ENCODE data around the gene SLC13A1.
"Not testable (repeated sequence)": the region's sequence is repeated elsewhere in the genome, so short reads cannot be mapped to it uniquely, and the experiment has no call there.

Gene SLC13A1

DNA sequence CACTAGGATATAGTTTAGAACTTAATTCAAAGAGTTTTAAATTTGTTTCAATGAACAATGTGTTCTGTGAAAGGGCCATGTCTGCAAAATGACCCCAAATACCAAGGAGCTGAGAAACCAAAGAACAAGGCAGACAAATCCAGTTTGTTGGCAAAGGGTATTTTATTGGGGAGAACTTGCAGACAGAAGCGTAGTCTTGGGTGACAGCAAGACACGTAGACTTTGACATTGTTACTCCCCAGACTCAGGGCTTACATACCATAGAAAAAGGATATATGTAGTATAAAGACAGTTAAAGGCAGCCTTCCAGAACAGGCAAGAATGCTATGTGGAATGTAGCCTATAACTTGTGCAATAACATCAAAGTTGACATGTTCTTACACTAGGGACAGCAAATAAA lies 109.3 kb downstream of the SLC13A1 start:
- TF ChIP-seq, protein P1, sequence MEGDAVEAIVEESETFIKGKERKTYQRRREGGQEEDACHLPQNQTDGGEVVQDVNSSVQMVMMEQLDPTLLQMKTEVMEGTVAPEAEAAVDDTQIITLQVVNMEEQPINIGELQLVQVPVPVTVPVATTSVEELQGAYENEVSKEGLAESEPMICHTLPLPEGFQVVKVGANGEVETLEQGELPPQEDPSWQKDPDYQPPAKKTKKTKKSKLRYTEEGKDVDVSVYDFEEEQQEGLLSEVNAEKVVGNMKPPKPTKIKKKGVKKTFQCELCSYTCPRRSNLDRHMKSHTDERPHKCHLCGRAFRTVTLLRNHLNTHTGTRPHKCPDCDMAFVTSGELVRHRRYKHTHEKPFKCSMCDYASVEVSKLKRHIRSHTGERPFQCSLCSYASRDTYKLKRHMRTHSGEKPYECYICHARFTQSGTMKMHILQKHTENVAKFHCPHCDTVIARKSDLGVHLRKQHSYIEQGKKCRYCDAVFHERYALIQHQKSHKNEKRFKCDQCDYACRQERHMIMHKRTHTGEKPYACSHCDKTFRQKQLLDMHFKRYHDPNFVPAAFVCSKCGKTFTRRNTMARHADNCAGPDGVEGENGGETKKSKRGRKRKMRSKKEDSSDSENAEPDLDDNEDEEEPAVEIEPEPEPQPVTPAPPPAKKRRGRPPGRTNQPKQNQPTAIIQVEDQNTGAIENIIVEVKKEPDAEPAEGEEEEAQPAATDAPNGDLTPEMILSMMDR (conservative IDR thresholded peaks at IDR 0.05; ENCODE audit: low read depth, low read length), result no peak
- H3K4me2 ChIP-seq, result no peak overlapping the region
- H3K27ac ChIP-seq, result no peak overlapping the region
- no peaks in the 10 kb centered on the region for H3K79me2 ChIP-seq (ENCODE audit: insufficient read depth, low read depth)
- H3K4me3 ChIP-seq (IDR thresholded peaks at IDR 0.05; ENCODE audit: insufficient read depth, low read depth, low read length), result no peak overlapping the region
- H2AFZ ChIP-seq (ENCODE audit: low read depth), result no peak overlapping the region
- no peak overlapping the region for H3K9ac ChIP-seq
- peaks cover 9% of the 10 kb centered on the region for H3K4me1 ChIP-seq (ENCODE audit: low read depth, poor library complexity, severe bottlenecking)
- no peaks in the 10 kb centered on the region for H3K36me3 ChIP-seq (ENCODE audit: insufficient read depth)
- no peaks in the 10 kb centered on the region for H4K20me1 ChIP-seq (ENCODE audit: insufficient read depth)
- no peaks in the 10 kb centered on the region for H3K27me3 ChIP-seq (ENCODE audit: insufficient read depth, low read depth)

DNA sequence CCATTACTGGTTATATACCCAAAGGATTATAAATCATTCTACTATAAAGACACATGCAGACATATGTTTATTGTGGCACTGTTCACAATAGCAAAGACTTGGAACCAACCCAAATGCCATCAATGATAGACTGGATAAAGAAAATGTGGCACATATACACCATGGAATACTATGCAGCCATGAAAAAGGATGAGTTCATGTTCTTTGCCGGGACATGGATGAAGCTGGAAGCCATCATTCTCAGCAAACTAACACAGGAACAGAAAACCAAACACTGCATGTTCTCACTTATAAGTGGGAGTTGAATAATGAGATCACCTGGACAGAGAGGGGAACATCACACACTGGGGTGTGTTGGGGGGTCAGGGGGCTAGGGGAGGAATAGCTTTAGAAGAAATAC lies 112.9 kb downstream of the SLC13A1 start:
- not testable (repeated sequence) for H3K27me3 ChIP-seq (ENCODE audit: insufficient read depth, low read depth); H2AFZ ChIP-seq (ENCODE audit: low read depth); H3K36me3 ChIP-seq (ENCODE audit: insufficient read depth); H3K79me2 ChIP-seq (ENCODE audit: insufficient read depth, low read depth); H3K4me1 ChIP-seq (ENCODE audit: low read depth, poor library complexity, severe bottlenecking); H3K4me2 ChIP-seq; H3K27ac ChIP-seq; H3K4me3 ChIP-seq (IDR thresholded peaks at IDR 0.05; ENCODE audit: insufficient read depth, low read depth, low read length); H4K20me1 ChIP-seq (ENCODE audit: insufficient read depth); H3K9ac ChIP-seq

DNA sequence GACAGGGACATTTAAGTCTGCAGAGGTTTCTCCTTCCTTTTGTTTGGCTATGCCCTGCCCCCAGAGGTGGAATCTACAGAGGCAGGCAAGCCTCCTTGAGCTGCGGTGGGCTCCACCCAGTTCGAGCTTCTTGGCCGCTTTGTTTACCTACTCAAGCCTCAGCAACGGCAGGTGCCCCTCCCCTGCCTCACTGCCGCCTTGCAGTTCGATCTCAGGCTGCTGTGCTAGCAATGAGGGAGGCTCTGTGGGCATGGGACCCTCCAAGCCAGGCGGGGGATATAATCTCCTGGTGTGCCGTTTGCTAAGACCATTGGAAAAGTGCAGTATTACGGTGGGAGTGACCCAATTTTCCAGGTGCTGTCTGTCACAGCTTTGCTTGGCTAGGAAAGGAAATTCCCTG lies 114.9 kb downstream of the SLC13A1 start:
- H3K9ac ChIP-seq; H3K27me3 ChIP-seq (ENCODE audit: insufficient read depth, low read depth); H3K36me3 ChIP-seq (ENCODE audit: insufficient read depth); H4K20me1 ChIP-seq (ENCODE audit: insufficient read depth); H3K79me2 ChIP-seq (ENCODE audit: insufficient read depth, low read depth); H3K4me2 ChIP-seq; H2AFZ ChIP-seq (ENCODE audit: low read depth); H3K27ac ChIP-seq; H3K4me1 ChIP-seq (ENCODE audit: low read depth, poor library complexity, severe bottlenecking); H3K4me3 ChIP-seq (IDR thresholded peaks at IDR 0.05; ENCODE audit: insufficient read depth, low read depth, low read length): not testable (repeated sequence)

DNA sequence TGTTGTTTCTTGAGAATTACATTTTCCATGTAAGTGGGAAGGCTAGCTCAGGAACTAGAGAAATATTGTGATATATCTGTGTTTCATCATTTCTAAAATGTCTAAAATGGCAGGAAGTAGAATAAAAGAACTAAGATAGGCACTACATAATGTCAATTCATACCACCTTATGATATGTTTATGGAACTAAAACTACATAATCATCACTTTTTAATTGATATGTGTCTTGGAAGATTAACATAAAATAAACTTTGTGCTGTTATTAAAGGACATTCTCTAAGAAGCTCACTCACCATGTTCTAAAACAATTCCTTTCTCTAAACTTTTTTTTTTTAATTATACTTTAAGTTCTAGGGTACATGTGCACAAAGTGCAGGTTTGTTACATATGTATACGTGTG lies 120.7 kb downstream of the SLC13A1 start:
- Histone ChIP-seq H3K27ac (no peak overlapping the region), H2AFZ (ENCODE audit: low read depth) (no peak overlapping the region), H3K4me3 (IDR thresholded peaks at IDR 0.05; ENCODE audit: insufficient read depth, low read depth, low read length) (no peak overlapping the region), H3K4me1 (ENCODE audit: low read depth, poor library complexity, severe bottlenecking) (no peaks in the 10 kb centered on the region), H3K9ac (no peak overlapping the region), H4K20me1 (ENCODE audit: insufficient read depth) (no peaks in the 10 kb centered on the region), H3K79me2 (ENCODE audit: insufficient read depth, low read depth) (no peaks in the 10 kb centered on the region), H3K36me3 (ENCODE audit: insufficient read depth) (no peaks in the 10 kb centered on the region), H3K4me2 (no peak overlapping the region), H3K27me3 (ENCODE audit: insufficient read depth, low read depth) (no peaks in the 10 kb centered on the region)
- TF ChIP-seq, protein P1 (conservative IDR thresholded peaks at IDR 0.05; ENCODE audit: low read depth, low read length), result no peak

DNA sequence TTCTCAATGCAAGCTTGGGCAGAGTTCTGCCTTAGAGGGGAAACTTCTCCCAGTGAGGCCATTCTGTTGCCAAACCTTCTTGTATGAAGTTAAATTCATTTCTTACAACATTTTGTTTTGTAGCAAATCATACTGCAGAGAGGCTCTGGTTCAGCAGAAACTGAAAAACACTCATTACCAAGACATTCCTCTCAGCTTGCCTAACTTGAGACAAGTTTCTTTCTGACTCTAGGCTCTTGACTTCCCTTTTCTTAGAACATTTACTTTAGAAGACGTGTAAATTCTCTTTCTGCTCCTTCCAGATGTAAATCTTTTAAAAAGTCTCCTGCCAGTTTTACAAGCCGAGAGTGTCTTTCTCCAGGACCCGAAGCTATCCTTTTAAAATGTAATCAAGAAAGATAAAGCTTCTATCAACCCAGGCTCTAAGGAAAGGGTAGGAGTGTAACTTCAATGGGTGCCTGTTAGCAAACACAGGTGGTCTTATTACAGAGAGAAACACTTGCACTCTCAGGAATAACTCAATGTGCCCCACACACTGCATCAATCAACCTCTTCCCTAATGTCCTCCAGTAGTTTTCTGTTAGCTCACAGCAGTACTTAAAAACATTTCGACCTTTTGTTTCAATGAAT lies 123.8 kb downstream of the SLC13A1 start:
- Histone ChIP-seq H2AFZ (ENCODE audit: low read depth) (no peak overlapping the region), H3K4me1 (ENCODE audit: low read depth, poor library complexity, severe bottlenecking) (no peaks in the 10 kb centered on the region), H3K27me3 (ENCODE audit: insufficient read depth, low read depth) (no peaks in the 10 kb centered on the region), H4K20me1 (ENCODE audit: insufficient read depth) (no peaks in the 10 kb centered on the region), H3K27ac (no peak overlapping the region), H3K9ac (no peak overlapping the region), H3K4me3 (IDR thresholded peaks at IDR 0.05; ENCODE audit: insufficient read depth, low read depth, low read length) (no peak overlapping the region), H3K36me3 (ENCODE audit: insufficient read depth) (no peaks in the 10 kb centered on the region), H3K4me2 (no peak overlapping the region), H3K79me2 (ENCODE audit: insufficient read depth, low read depth) (no peaks in the 10 kb centered on the region)
- TF ChIP-seq, protein P1 (conservative IDR thresholded peaks at IDR 0.05; ENCODE audit: low read depth, low read length), result no peak
